ENCODE data around the gene PAPSS1.

The PAPSS1 gene

DNA sequence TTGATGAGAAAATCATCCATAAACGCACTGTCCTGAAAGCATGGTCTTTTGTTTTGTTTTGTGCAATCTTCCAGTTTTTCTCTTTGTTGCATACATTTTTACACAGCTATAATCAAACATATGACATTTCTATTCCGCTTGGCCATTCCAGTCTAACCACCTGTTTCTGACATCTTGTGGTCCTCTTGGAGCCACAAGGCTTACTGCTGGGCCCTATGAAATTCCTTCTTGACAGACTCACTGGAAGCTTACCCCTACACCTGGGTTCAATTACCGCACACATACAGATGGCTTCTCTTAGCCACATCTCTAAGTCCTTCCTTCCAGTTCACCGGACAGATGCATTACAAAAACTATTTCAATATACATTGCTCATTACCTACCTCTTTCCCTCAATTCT lies 72.4 kb downstream of the PAPSS1 start:
- no peak overlapping the region for H3K9ac ChIP-seq (ENCODE audit: low read depth, low read length)
- no peaks in the 10 kb centered on the region for H3K9me3 ChIP-seq (ENCODE audit: control insufficient read depth, insufficient read depth, low read length)
- peaks cover 2% of the 10 kb centered on the region; the same call in 1 of the 2 replicates for H3K36me3 ChIP-seq (ENCODE audit: insufficient read depth, low read length)
- peaks cover 10% of the 10 kb centered on the region; the same call in 1 of the 2 replicates for H3K4me1 ChIP-seq (ENCODE audit: insufficient read depth, low read length)

DNA sequence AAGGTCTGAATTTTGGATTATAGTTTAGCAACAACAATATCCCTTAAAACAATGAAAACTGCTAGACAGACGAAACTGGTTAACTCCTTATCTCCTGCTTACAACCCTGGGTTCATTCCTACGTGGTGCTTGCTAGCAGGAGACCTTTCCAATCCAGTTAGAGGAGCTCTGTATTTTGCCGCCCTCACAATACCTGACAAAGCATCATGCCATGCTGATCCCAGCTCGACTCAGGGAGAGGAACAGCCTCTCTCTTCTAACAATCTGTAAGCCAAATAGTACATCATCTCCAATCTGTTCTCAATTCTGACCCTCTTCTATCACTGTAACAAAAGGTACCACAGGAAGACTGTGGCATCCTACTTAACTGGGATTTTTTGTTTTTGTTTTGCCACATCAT lies 74.4 kb downstream of the PAPSS1 start:
- H3K36me3 ChIP-seq (ENCODE audit: insufficient read depth, low read length): peaks cover 4% of the 10 kb centered on the region
- peaks cover 10% of the 10 kb centered on the region; the same call in 1 of the 2 replicates for H3K4me1 ChIP-seq (ENCODE audit: insufficient read depth, low read length)
- no peak overlapping the region for H3K9ac ChIP-seq (ENCODE audit: low read depth, low read length)
- no peaks in the 10 kb centered on the region for H3K9me3 ChIP-seq (ENCODE audit: control insufficient read depth, insufficient read depth, low read length)

DNA sequence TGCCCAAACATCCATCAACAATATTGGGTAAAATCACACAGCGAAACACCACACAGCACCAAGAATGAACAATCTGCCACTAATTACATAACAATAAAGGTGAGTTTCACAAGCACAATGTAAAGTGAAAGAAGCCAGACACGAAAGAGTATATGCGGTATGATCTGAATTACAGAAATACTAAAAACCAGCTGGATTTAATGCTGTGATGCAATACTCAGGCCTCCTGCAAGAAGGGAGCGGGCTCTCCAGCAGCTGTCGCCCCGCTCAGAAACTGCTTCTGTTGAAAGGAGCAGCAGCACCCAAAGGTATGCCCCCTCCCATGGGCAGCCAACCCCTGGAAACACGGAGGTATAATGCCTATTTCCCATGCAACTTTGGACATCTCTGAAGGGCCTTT lies 77.0 kb downstream of the PAPSS1 start:
- Histone ChIP-seq H3K9ac (ENCODE audit: low read depth, low read length) (no peak overlapping the region), H3K36me3 (ENCODE audit: insufficient read depth, low read length) (peaks cover 4% of the 10 kb centered on the region)

DNA sequence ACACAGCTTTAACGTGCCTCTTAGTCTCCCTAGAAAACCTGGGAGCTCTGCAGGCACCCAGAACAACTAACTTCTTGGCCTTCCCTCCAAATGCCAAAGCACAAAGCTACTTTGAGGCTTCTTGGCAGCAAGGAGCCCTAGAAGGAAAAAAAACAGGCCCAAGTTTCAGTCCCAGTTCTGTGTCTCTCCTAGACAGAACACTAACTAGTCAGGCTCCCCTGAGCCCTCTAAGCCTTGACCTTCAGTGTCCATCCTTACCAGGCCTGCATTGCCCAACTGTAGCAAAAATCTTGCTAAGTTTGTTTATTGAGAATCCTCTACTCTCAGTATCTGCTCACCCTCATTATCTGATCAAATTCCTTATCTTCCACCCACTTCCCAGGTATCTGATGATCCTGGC lies 79.2 kb downstream of the PAPSS1 start:
- H3K9ac ChIP-seq (ENCODE audit: low read depth, low read length): no peak overlapping the region
- peaks cover 4% of the 10 kb centered on the region for H3K36me3 ChIP-seq (ENCODE audit: insufficient read depth, low read length)
- H3K4me1 ChIP-seq (ENCODE audit: insufficient read depth, low read length): no peaks in the 10 kb centered on the region

More for the DNA sequence above, 77.0 kb downstream of the PAPSS1 start:
- Histone ChIP-seq H3K9me3 (ENCODE audit: control insufficient read depth, insufficient read depth, low read length) (no peaks in the 10 kb centered on the region), H3K4me1 (ENCODE audit: insufficient read depth, low read length) (no peaks in the 10 kb centered on the region; the same call in 1 of the 2 replicates)

DNA sequence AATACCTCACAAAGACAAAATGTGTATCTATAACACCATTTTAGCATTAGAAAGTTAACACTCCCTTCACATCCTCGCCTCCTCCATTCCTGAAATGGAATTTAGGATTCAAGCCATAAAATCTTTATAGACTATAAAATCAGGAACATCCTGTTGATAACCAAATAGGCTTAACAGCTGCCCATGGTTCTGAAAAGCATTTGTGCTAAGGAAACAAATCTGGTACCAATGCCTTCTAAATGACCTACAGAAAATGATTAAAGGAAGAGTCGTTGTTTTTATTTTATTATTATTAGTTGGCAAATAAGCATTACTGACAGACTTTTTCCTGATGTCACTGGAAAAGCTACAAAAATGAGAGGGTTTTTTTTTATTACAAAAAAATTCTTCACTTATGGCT lies 79.8 kb downstream of the PAPSS1 start:
- H3K9ac ChIP-seq (ENCODE audit: low read depth, low read length): no peak overlapping the region
- H3K4me1 ChIP-seq (ENCODE audit: insufficient read depth, low read length): no peaks in the 10 kb centered on the region
- H3K9me3 ChIP-seq (ENCODE audit: control insufficient read depth, insufficient read depth, low read length): no peaks in the 10 kb centered on the region
- H3K36me3 ChIP-seq (ENCODE audit: insufficient read depth, low read length): peaks cover 4% of the 10 kb centered on the region

More for the DNA sequence above, 79.2 kb downstream of the PAPSS1 start:
- H3K9me3 ChIP-seq (ENCODE audit: control insufficient read depth, insufficient read depth, low read length): no peaks in the 10 kb centered on the region

DNA sequence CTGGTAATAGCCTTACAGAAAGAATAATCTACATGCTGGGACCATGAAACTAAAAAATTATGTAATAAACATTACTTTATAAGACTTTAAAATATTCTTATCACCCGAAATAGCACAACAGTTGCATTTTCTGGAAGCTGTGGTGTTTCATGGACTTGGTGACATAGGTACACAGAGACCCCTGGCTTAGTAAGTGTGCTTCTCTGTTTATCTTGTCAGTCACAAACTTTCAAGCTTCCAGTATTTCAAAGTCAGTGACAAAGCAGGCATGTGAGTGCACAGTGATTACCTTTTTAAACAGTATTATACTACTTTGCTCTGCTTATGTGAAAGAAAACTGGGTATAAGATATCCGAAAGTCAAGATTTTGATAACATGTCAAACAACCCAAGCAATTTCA lies 84.3 kb downstream of the PAPSS1 start:
- H3K4me1 ChIP-seq (ENCODE audit: insufficient read depth, low read length): no peaks in the 10 kb centered on the region
- no peaks in the 10 kb centered on the region for H3K9me3 ChIP-seq (ENCODE audit: control insufficient read depth, insufficient read depth, low read length)
- H3K36me3 ChIP-seq (ENCODE audit: insufficient read depth, low read length): no peaks in the 10 kb centered on the region
- no peak overlapping the region for H3K9ac ChIP-seq (ENCODE audit: low read depth, low read length)

DNA sequence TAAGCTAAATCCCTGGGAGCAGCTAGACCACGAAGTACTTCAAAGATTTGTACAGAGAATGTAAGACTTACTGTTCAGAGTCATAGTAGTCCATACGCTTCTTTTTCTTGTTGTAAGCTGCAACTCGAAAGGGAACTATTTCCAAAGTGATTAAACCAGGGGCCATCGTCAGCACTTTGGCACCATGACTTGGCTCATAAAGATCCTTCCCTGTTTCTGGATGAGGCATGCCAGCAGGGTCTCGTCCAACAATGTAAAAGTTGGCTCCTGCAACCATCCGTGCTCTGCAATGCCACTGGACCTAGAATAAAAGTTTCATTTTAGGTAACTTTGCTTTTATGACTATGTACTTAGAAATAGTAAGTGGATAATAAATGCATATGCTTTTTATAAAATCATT lies 88.5 kb downstream of the PAPSS1 start:
- Histone ChIP-seq H3K9ac (ENCODE audit: low read depth, low read length) (no peak overlapping the region), H3K36me3 (ENCODE audit: insufficient read depth, low read length) (0 out of 2 replicates have a peak, but pooled peaks cover 4% of the 10 kb centered on the region)

DNA sequence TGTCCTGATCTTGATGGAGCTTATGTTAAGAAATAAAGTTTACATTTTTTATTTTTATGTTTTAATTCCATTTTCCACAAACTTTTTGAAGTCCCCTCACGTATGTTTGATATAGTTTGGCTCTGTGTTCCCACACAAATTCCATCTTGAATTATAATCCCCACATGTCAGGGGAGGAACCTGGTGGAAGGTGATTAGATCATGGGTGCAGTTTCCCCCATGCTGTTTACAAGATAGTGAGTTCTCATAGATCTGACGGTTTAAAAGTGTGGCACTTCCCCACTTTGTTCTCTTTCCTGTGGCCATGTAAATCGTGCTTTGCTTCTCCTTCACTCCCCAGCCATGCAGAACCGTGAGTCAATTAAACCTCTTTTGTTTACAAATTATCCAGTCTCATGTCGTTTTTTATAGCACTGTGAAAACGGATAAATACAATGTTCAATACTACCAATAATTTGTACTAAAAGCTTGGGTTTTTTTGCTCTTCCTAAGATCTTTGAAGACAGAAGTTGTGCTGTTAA lies 89.8 kb downstream of the PAPSS1 start:
- Histone ChIP-seq H3K4me1 (ENCODE audit: insufficient read depth, low read length) (no peaks in the 10 kb centered on the region), H3K36me3 (ENCODE audit: insufficient read depth, low read length) (0 out of 2 replicates have a peak, but pooled peaks cover 4% of the 10 kb centered on the region), H3K9ac (ENCODE audit: low read depth, low read length) (no peak overlapping the region), H3K9me3 (ENCODE audit: control insufficient read depth, insufficient read depth, low read length) (no peaks in the 10 kb centered on the region; the same call in 1 of the 2 replicates)

More for the DNA sequence above, 88.5 kb downstream of the PAPSS1 start:
- H3K4me1 ChIP-seq (ENCODE audit: insufficient read depth, low read length): no peaks in the 10 kb centered on the region
- H3K9me3 ChIP-seq (ENCODE audit: control insufficient read depth, insufficient read depth, low read length): no peaks in the 10 kb centered on the region

DNA sequence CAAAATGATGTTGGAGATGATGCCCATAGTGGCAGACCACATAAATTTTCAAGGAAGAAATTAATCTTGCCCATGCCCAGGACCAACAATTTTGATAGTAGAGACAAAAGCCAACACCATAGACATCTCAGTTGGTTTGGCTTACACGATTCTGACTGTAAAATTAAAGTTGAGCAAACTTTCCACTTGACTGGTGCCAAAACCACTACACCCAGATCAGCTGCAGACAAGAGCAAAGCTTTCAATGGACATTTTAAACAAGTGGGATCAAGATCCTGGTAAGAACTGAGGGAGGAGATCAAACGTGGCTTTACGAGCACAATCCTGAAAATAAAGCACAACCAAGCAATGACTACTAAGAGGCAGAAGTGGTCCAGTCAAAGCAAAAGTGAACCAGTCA lies 90.7 kb downstream of the PAPSS1 start:
- no peaks in the 10 kb centered on the region; the same call in 1 of the 2 replicates for H3K9me3 ChIP-seq (ENCODE audit: control insufficient read depth, insufficient read depth, low read length)
- no peak overlapping the region for H3K9ac ChIP-seq (ENCODE audit: low read depth, low read length)
- 0 out of 2 replicates have a peak, but pooled peaks cover 4% of the 10 kb centered on the region for H3K36me3 ChIP-seq (ENCODE audit: insufficient read depth, low read length)
- no peaks in the 10 kb centered on the region for H3K4me1 ChIP-seq (ENCODE audit: insufficient read depth, low read length)

DNA sequence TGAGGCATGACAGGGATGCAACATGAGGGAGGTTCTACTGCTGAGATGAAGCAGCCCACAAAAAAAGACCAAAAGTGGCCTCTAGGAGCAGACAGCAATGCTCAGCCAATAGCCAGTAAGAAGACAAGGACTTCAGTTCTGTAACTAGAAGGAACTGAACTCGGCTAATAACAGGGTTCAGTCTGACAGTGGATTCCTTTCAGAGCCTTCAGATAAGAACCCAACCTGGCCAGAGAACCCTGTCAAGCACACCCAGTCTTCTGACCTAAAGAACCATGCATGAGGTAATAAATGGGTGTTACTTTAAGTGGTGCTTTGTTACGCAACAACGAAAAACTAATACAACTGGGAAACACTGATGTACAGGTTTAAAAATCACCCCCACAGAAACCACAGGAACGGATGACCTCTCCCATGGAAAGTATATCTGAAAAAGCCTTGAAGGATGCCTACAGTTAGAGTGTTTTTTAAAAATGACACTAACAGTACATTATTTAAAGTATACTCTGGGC lies 94.6 kb downstream of the PAPSS1 start:
- Histone ChIP-seq H3K36me3 (ENCODE audit: insufficient read depth, low read length) (0 out of 2 replicates have a peak, but pooled peaks cover 4% of the 10 kb centered on the region), H3K4me1 (ENCODE audit: insufficient read depth, low read length) (no peaks in the 10 kb centered on the region), H3K9me3 (ENCODE audit: control insufficient read depth, insufficient read depth, low read length) (no peaks in the 10 kb centered on the region; the same call in 1 of the 2 replicates), H3K9ac (ENCODE audit: low read depth, low read length) (no peak overlapping the region)

DNA sequence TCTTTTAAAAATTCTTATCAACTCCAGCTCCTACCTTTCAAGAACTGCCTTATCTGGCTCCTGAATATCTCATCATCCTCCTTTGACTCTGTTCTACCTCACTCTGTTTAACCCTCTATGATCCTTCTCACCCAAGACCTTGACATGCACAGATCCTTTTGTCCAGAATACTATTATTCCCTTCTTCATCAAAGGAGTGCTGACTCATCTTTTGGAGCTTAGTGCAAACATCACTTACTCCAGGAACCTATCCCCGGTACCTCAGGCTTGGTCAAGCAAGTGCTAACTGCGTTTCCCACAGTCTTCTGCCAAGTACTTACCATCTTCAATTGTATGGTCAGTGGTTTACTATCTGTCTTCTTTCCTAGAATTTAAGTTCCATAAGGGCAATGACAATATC lies 96.0 kb downstream of the PAPSS1 start:
- no peaks in the 10 kb centered on the region for H3K36me3 ChIP-seq (ENCODE audit: insufficient read depth, low read length)
- H3K9ac ChIP-seq (ENCODE audit: low read depth, low read length): no peak overlapping the region
- H3K9me3 ChIP-seq (ENCODE audit: control insufficient read depth, insufficient read depth, low read length): no peaks in the 10 kb centered on the region; the same call in 1 of the 2 replicates
- no peaks in the 10 kb centered on the region for H3K4me1 ChIP-seq (ENCODE audit: insufficient read depth, low read length)

DNA sequence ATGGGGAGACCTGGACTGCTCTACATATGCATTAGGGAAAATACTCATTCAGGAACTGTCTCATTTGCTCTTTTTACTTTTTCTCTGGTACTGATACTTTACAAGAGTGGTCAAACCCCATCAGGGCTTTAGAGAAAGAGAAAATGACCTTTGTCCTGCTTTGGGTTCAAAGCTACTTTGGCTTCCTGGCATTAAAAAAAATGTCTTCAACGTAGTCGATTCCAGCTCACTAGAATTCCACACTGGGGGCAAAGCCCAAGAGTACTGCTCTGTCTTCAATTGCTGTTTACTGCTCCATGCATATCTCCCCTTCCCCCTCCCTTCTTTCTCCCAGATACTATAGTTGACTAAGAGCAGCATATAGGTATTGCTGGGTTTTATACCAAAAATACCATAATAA lies 98.0 kb downstream of the PAPSS1 start:
- H3K36me3 ChIP-seq (ENCODE audit: insufficient read depth, low read length): no peaks in the 10 kb centered on the region

DNA sequence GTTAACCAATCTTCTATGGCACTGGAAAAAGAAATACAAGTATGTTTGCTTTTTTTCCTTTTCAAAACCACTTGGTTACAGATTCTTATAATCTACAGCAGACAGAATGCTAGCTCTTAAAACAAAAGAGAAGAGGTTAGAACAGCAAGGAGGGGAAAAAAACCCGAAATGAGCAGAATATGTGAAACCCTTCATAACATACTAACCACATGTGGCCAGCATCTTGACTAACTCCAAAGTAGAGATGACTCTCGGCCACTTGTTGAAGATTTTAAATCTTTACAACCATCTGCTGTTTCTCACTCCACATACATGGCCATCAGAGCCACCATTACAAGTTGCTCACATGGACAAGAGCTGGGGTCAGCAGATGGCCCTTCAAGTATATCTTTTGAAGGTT lies 100.3 kb downstream of the PAPSS1 start:
- Histone ChIP-seq H3K9me3 (ENCODE audit: control insufficient read depth, insufficient read depth, low read length) (no peaks in the 10 kb centered on the region; the same call in 1 of the 2 replicates), H3K4me1 (ENCODE audit: insufficient read depth, low read length) (no peaks in the 10 kb centered on the region), H3K9ac (ENCODE audit: low read depth, low read length) (no peak overlapping the region), H3K36me3 (ENCODE audit: insufficient read depth, low read length) (no peaks in the 10 kb centered on the region)

More for the DNA sequence above, 98.0 kb downstream of the PAPSS1 start:
- Histone ChIP-seq H3K9ac (ENCODE audit: low read depth, low read length) (no peak overlapping the region), H3K4me1 (ENCODE audit: insufficient read depth, low read length) (no peaks in the 10 kb centered on the region), H3K9me3 (ENCODE audit: control insufficient read depth, insufficient read depth, low read length) (no peaks in the 10 kb centered on the region; the same call in 1 of the 2 replicates)

DNA sequence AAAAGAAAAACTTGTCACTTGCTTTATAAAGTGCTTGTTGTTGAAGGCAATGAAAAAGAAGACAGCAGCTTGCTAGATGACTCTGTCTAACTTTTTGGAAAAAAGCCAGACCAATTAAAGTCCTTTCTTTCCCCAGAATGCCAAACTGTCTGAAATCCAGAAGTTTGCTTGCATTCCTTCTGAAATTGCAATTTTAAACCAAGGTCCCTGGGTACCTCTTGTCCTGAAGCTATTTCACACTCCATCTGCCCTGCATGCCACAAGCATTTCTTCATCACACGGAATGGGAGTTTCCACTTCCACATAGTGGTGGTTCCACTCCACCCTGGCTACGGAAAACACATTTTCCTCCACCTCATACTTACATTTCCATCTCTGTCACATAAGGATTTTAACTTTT lies 101.0 kb downstream of the PAPSS1 start:
- no peaks in the 10 kb centered on the region; the same call in 1 of the 2 replicates for H3K9me3 ChIP-seq (ENCODE audit: control insufficient read depth, insufficient read depth, low read length)
- no peaks in the 10 kb centered on the region for H3K4me1 ChIP-seq (ENCODE audit: insufficient read depth, low read length)
- H3K36me3 ChIP-seq (ENCODE audit: insufficient read depth, low read length): no peaks in the 10 kb centered on the region
- no peak overlapping the region for H3K9ac ChIP-seq (ENCODE audit: low read depth, low read length)

DNA sequence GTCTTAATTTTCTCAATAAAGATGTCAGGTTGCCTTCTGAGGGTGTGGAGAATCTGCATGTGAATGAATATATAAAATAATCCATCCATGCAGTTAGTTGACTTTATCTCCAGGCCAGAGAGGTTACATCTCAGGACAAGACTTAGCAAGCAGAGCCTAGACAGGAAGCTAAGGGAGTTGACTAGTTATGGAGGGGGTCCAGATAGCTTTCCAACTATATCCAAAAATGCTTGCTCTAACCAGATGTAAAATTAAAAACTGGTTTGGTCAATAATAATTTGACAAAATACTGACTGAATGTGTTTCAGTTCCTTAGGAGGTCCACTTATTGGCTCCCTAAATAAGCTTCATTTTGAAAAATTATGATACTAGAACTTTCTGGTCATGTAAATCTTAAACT lies 101.4 kb downstream of the PAPSS1 start:
- H3K4me1 ChIP-seq (ENCODE audit: insufficient read depth, low read length): no peaks in the 10 kb centered on the region
- H3K9ac ChIP-seq (ENCODE audit: low read depth, low read length): no peak overlapping the region
- H3K9me3 ChIP-seq (ENCODE audit: control insufficient read depth, insufficient read depth, low read length): no peaks in the 10 kb centered on the region; the same call in 1 of the 2 replicates
- no peaks in the 10 kb centered on the region for H3K36me3 ChIP-seq (ENCODE audit: insufficient read depth, low read length)
